Measurements from ENCODE around the gene TPM1.
A peak's percentile ranks its signal among the peaks of the same experiment; 100 is the strongest.
"Not testable (repeated sequence)": the region's sequence is repeated elsewhere in the genome, so short reads cannot be mapped to it uniquely, and the experiment has no call there.

TPM1 gene

DNA sequence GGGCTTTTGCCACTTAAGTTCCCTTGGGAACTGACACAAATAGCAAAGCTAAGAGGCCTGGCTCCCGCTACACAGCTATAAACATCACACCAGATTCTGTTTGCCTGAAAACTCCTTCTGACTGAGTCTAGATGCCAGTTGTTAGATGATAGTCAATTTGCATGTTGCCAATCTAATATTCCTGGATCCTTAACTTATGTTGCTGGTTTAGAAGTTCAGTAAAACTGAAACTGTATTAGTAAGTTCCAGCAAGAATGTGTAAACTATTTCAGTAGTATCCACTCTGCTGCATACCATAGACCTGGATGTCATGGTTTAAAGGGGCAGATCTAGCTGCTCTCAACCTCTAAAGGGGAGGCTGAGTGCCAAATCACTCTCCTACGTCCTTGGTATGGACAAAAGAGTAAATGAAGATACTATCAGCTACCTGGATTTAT, 52.0 kb downstream of the TPM1 start:
- DNase-seq (ENCODE audit: low read depth in 2 of 2) = peak; percentile 44 to 47

DNA sequence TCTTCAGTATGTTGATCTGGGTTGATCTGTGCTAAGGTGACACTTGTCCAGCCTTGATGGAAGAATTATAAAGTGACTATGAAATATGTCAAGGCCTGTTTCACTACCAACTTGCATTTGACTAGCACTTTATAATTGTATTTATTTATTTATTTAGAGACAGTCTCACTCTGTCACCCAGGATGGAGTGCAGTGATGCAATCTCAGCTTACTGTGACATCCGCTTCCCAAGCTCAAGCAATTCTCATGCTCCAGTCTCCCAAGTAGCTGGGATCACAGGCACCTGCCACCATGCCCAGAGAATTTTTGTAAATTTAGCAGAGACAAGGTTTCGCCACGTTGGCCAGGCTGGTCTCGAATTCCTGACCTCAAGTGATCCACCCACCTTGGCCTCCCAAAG, 53.6 kb downstream of the TPM1 start:
- DNase-seq (ENCODE audit: low read depth in 2 of 2) = no peak

DNA sequence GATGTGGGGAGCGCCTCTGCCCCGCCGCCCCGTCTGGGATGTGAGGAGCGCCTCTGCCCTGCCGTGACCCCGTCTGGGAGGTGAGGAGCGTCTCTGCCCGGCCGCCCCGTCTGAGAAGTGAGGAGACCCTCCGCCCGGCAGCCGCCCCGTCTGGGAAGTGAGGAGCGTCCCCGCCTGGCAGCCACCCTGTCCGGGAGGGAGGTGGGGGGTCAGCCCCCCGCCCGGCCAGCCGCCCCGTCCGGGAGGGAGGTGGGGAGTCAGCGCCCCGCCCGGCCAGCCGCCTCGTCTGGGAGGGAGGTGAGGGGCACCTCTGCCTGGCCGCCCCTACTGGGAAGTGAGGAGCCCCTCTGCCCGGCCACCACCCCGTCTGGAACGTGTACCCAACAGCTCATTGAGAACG, 56.4 kb downstream of the TPM1 start:
- not testable (repeated sequence) for DNase-seq (ENCODE audit: low read depth in 2 of 2)

DNA sequence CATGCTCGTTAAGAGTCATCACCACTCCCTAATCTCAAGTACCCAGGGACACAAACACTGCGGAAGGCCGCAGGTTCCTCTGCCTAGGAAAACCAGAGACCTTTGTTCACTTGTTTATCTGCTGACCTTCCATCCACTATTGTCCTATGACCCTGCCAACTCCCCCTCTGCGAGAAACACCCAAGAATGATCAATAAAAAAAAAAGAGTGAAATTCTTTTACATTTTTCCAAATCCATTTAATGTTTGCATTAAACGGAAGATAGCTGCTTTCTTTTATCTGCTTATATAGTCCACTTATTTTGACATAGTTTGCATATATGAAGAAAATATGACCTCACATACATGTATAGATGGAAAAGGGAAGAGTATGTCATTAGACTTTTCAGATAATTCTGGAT, 57.0 kb downstream of the TPM1 start:
- not testable (repeated sequence) for DNase-seq (ENCODE audit: low read depth in 2 of 2)

DNA sequence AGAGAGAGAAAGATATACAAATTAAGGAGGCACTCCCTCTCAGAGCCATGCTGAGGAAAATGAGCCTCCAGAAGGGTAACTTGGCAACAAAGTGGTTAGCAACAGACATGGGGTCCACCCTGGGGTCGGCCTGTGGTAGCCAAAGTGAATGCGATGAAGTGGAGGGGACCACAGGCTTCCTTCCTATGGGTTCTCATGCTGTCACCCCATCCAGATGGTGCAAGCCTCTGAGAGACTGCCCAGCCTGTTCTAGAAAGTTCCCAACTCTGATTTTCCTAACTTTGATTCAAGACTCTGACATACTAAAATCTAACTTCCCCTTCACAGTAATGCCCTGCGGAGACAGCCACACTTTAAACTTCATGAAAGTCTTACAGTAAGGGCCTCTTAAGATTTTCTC, 60.9 kb downstream of the TPM1 start:
- no peak for DNase-seq (ENCODE audit: low read depth in 2 of 2)

DNA sequence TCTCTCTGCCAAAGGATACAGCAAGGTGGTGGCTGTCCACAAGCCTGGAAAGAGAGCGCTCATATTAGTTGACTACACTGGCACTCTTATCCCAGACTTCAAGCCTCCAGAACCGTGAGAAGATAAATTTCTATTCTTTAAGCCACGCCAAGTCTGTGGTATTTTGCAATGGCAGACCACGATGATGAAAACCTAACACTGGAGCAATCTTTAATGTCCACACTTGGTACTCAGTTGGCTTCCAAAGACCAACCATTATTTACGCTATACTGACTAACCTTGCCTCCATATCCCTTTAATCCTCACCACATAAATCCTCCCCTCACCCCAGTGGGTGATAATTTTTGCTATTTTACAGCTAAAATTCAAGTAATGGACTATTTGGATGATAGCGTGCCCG, 62.2 kb downstream of the TPM1 start:
- DNase-seq (ENCODE audit: low read depth in 2 of 2) = peak; percentile 74 to 75

DNA sequence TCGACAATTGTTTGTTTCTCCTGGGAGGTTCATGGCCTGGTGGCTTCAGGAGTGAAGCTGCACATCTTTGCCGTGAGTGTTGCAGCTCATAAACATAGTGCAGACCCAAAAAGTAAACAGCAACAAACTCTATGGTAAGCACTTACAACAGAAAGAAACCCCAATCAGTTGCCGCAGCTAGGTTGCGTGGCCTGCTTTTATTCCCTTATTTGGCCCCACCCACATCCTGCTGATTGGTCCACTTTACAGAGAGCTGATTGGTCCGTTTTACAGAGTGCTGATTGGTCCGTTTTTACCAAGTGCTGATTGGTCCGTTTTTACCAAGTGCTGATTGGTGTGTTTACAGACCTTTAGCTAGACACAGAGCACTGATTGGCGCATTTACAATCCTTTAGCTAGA, 62.8 kb downstream of the TPM1 start:
- not testable (repeated sequence) for DNase-seq (ENCODE audit: low read depth in 2 of 2)

DNA sequence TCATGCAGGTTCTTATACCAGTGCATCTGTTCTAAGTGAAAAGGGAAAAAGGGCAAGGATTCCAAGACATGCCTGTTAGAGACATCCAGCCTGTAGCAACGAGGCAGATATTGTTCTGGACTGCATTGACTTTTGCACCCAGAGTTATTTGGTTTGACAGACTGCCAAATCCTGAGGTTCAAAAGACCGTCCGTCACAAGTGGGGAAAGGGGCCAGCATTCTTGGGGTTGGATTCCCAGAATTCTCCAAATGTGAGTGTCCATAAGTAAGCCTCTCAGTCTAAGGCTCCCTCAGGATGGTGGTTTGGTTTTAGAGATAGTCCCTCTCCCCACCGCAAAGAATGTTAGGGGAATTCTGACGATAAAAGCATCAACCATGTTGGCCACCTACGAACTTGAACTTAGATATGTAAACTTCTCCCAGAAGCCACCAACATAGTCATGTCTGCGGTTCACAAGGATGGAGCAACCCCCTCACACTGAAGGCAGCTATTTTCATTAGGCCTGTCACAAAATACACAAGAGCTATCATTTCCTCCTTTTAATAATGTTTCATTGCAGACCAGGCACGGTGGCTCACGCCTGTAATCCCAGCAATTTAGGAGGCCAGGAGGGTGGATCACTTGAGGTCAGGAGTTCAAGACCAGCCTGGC, 65.5 kb downstream of the TPM1 start:
- DNase-seq (ENCODE audit: low read depth in 2 of 2) = peak; percentile 100

DNA sequence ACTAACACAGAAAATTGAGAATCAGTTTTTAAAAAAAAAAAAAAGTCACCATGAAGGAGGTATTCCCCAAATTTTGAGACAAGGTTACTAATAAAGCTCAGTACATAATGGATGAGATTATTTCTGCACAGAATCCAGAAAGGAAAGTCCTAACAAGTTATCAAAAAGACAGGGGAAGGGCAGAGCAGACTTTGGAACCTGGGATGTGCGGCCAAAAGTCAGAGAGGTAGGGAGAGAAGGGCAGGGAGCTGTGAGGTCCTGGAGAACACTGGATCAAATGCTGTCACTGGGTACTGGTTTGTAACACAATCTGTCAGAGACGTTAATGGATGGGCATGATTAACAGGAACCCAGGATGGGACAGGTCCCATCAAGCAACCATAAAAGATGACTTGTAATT, 67.0 kb downstream of the TPM1 start:
- DNase-seq (ENCODE audit: low read depth in 2 of 2) = no peak

DNA sequence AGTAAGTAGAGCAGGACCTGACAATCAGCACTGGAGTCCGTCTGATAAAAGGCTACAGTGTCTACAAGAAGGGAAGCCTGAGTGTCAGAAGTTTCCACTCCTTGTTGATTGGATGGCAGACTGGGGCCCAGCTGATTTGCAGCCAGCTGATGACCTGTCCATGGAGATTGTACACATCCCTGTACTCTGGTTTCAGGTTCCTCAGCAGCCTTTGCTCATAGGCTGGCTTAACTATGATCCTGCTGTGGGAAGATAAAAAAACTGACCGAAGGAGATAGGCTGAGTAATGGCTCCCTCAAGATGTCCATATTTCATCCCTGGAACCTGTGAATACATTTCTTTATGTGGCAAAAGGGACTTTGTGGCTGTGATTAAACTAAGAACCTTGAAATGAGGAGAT, 67.4 kb downstream of the TPM1 start:
- no peak for DNase-seq (ENCODE audit: low read depth in 2 of 2)

DNA sequence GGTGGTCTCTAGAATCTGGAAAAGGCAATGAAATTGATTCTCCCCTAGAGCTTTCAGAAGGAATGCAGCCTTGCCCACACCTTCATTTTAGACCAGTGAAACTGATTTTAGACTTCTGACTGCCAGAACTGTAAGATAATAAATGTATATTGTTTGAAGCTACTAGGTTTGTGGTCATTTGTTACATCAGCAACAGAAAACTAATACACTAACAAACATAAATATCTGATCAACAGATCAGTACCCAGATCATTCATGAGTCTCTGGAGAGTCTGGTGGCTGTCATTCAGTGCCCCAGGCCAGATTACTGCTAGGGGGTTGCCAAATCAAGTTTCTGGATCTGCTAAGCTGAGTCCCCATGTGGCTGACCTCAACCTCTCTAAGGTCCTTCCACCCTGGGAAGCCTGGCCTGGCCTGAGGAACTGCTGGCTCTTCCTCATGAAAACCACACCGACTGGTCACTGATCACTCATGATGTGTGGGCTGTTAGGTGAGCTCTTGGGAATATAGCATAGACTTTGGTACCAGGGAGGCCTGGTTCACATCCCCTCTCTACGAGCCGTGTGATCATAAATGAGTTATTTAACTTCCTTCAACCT, 68.0 kb downstream of the TPM1 start:
- no peak for DNase-seq (ENCODE audit: low read depth in 2 of 2)

DNA sequence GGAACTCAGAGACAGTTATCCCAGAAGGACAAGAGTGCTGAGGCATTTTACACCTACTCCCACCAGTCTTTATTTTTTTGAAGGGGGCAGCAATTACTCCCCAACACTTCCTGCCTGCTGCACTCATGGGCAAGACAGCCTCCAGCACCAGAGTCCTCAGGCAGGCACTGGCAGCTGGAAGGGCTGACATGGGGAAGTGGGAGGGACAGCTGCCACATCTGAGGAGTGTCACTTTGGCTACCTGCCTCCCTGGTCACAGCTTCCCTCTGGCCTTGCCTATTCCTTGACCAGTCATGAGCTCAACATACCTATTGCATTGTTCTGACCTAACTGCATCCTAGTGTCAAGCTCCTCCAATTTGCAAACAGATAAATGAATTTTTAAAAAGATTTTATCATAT, 68.9 kb downstream of the TPM1 start:
- DNase-seq (ENCODE audit: low read depth in 2 of 2) = no peak

DNA sequence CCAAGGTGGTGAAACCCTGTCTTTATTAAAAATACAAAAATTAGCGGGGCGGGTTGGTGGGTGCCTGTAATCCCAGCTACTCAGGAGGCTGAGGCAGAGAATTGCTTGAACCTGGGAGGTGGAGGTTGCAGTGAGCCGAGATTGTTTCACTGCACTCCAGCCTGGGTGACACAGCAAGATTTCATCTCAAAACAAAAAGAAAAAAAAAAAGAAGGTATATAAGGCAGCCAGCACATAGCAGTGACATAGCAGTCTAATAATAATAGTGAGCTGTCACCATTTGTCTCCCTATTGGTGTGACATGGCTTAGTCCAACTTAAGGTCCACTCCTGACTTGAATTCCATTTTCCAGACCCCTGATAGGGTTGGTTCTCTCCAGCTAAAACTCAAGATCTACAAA, 70.3 kb downstream of the TPM1 start:
- DNase-seq (ENCODE audit: low read depth in 2 of 2) = no peak

DNA sequence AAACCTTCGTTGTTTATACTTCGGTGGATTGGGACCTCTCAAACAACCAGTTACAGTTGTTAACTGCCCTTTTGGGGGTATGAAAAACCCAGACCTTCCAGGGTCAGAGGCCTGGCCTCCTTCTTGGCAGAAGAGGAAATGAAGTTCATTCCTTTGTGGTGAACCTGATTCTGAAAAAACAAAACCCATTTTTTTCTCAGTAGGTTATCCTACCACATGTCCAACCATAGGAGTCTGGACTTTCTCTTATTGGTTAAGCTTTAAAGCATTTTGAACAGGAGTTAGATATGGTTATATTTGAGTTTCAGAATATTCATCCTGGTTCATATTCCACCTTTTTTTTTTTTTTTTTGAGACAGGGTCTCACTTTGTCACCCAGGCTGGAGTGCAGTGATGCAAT, 71.9 kb downstream of the TPM1 start:
- no peak for DNase-seq (ENCODE audit: low read depth in 2 of 2)
